Testis (tissue), 3 donors: ENCODE measurements around the gene CLEC2D. TPM values are rescaled to one million over a fixed set of nuclear protein-coding genes. Genes with fewer than 3 reads are reported as not detected.

Source experiments
- DNase-seq: peaks from one replicate; pipeline ENCODE4 v3.0.0-alpha.2; 2019
- H3K27ac ChIP-seq, 2 donors: fragments of 200-600 bp; sonication (generic); one replicate each; pipeline ENCODE4 v1.5.1; 2019
- H3K27me3 ChIP-seq: fragments of 200-600 bp; sonication (generic); one replicate; pipeline ENCODE4 v1.5.1; 2019
- H3K36me3 ChIP-seq: fragments of 200-600 bp; sonication (generic); one replicate; pipeline ENCODE4 v1.5.1; 2017; ENCODE audit warnings: low read depth; ENCODE audit errors: missing control alignments
- H3K4me1 ChIP-seq: fragments of 200-600 bp; sonication (generic); one replicate; pipeline ENCODE4 v1.5.1; 2019
- H3K4me3 ChIP-seq, 2 donors: fragments of 200-600 bp; sonication (generic); one replicate each; pipeline ENCODE4 v1.5.1; 2017 to 2019
- H3K9me3 ChIP-seq: fragments of 200-600 bp; sonication (generic); one replicate; pipeline ENCODE4 v1.5.1; 2017
- POLR2A ChIP-seq: fragments of 450-650 bp; IDR thresholded peaks from one replicate; pipeline ENCODE4 v1.6.1; 2017; ENCODE audit warnings: antibody characterized with exemption, mild to moderate bottlenecking, moderate library complexity
- WGBS, 2 donors: methylation state at CpG; one replicate each; pipeline ENCODE4 v1.1.5; 2018; 5-methylcytosine and 5-hydroxymethylcytosine counted together
- intact Hi-C: fragments of 100-400 bp; cut with DNase I; formaldehyde crosslinking; loops from one replicate; pipeline ENCODE4 v1.15.1; 2023; ENCODE audit warnings: low total_unique reads
- polyA plus RNA-seq: library from polyadenylated mRNA; stranded (reverse); fragments of 350-450 nt; fragmentation: Illumina TruSeq; extraction: RNeasy Lipid Tissue Mini Kit (QIAGEN cat#74804); gene quantifications from one replicate; pipeline ENCODE4 v1.2.3, GENCODE V29; 2014; ENCODE audit warnings: low read depth, low replicate concordance; ENCODE audit not compliant: insufficient read depth
- total RNA-seq, 2 donors: library from RNA; depleted of rRNA; stranded (reverse); fragments of >200 nt; gene quantifications; one replicate each; pipeline ENCODE4 v1.2.3, GENCODE V29; 2016
- TF ChIP-seq, protein P1 (sequence below), 3 experiments: fragments of 450-650 bp in 2 of 3; fragments of 200-600 bp in 1 of 3; sonication (generic) in 1 of 3; IDR thresholded peaks; one replicate each; pipeline ENCODE4 v1.5.1; 2016 to 2019; ENCODE audit warnings: antibody characterized with exemption in 3 of 3, mild to moderate bottlenecking in 2 of 3, moderate library complexity in 1 of 3

CLEC2D gene
- total and polyA plus RNA-seq, 3 donors from 2014 or later: 25.5 to 36.3 (median 32.1) TPM

DNA sequence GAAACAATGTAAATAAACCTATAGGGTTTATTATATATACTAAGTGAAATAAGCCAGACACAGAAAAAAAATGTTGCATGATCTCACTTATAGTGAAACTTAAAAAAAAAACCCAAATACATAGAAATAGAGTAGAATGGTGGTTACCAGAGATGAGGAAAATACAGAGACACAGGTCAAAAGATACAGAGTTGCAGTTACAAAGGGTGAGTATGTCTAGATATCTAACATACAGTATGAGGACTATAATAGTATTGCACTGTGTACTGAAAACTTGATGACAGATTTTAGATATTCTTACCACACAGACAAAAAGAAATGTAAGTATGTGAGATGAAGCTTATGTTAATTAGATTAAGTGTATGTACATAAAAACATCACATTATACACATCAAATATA is 28.1 kb downstream of the CLEC2D start:
- intact Hi-C loops: no loop called here
- Histone ChIP-seq H3K27me3 (no peaks in the 10 kb centered on the region), H3K36me3 (no peaks in the 10 kb centered on the region), H3K4me3 (no peak overlapping the region), H3K9me3 (no peaks in the 10 kb centered on the region), H3K4me1 (peaks cover 5% of the 10 kb centered on the region), H3K27ac (no peak overlapping the region)
- no peak for TF ChIP-seq POLR2A
- TF ChIP-seq, protein P1, sequence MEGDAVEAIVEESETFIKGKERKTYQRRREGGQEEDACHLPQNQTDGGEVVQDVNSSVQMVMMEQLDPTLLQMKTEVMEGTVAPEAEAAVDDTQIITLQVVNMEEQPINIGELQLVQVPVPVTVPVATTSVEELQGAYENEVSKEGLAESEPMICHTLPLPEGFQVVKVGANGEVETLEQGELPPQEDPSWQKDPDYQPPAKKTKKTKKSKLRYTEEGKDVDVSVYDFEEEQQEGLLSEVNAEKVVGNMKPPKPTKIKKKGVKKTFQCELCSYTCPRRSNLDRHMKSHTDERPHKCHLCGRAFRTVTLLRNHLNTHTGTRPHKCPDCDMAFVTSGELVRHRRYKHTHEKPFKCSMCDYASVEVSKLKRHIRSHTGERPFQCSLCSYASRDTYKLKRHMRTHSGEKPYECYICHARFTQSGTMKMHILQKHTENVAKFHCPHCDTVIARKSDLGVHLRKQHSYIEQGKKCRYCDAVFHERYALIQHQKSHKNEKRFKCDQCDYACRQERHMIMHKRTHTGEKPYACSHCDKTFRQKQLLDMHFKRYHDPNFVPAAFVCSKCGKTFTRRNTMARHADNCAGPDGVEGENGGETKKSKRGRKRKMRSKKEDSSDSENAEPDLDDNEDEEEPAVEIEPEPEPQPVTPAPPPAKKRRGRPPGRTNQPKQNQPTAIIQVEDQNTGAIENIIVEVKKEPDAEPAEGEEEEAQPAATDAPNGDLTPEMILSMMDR (IDR thresholded peaks at IDR 0.05): no peak
- DNase-seq: no peak

DNA sequence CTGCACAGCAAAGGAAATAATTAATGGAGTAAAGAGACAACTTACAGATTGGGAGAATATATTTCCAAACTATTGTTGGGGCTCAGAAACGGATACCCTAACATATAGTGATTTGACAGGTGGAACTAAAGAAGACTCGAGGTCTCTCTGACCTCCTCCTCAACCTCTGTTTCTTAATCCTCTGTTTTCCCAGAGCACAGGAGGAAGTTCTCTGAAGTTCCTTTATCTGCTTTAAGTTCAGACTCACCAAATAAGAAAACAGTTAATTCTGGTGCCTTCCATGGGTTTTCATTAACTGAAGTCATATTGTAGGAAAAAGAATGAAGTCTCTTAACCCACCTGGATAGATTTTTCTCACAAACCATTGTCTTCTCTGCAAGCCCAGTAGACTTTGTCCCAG is 29.2 kb downstream of the CLEC2D start:
- Histone ChIP-seq H3K36me3 (no peaks in the 10 kb centered on the region), H3K9me3 (no peaks in the 10 kb centered on the region), H3K4me3 (no peak overlapping the region), H3K27ac (no peak overlapping the region), H3K27me3 (no peaks in the 10 kb centered on the region), H3K4me1 (peaks cover 5% of the 10 kb centered on the region)
- intact Hi-C loops: no loop called here
- TF ChIP-seq POLR2A: no peak
- TF ChIP-seq, protein P1 (IDR thresholded peaks at IDR 0.05): no peak
- no peak for DNase-seq
- WGBS, 2 donors: 71 to 79% methylated on average over 2 of the region's 2 CpGs

DNA sequence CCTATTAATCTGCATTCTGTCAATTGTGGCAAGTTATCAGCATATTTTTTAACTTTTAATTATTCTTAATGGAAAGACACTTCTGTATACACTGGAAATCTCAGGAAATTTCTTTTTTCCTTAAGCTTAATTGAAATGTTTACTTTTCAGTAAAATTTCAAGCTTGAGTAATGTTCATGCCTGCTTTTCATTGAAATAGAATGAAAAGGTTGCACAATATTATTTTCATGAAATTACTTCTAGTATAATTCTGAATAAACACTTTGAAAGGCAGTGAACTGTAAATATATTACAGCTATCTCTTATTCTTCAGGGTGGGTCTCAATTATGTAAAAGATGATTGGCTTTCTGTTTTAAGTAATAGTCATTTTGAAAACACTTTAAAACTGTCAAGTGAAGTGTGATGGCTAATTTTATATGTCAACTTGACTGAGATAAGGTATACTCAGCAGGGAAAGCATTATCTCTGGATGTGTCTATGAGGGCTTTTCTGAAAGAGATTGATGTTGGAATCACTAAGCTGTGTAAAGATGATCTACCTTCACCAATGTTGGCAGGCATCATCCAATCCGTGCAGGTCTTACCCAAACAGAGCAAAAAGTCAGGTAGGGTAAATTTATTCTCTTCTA is 29.9 kb downstream of the CLEC2D start:
- Histone ChIP-seq H3K36me3 (no peaks in the 10 kb centered on the region), H3K27me3 (no peaks in the 10 kb centered on the region), H3K27ac (no peak overlapping the region), H3K9me3 (no peaks in the 10 kb centered on the region), H3K4me3 (no peak overlapping the region), H3K4me1 (peaks cover 5% of the 10 kb centered on the region)
- intact Hi-C loops: no loop called here
- no peak for TF ChIP-seq POLR2A
- TF ChIP-seq, protein P1 (IDR thresholded peaks at IDR 0.05): no peak
- DNase-seq: no peak
- WGBS, 2 donors: 44 to 68% methylated on average over 1 of the region's 1 CpG

DNA sequence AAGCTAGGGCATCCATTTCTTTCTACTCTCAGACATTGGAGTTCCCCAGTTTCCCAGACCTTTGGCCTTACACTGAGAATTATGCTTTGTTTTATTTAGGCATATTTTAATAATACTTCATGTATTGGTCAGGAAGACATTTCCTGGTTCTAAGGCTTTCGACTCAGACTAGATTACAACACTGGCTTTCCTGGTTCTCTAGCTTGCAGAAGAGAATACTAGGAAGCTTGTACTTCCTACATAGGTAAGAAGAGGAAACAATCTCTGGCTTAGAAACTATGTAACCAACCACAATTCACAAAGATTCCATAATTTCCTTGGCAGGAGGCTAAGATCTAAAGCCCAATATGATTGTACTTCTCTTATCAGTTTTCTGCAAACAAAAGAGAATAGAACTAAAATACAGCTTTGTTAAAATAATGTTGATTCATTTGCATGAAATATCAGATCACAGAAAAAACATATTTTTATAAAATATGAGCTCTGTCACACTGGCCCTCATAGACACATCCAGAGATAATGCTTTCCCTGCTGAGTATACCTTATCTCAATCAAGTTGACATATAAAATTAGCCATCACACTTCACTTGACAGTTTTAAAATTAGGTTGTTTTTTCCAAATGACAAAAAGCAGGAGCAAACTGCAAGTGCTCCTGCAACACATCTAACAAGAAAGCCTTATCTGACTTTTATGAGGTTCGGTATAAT is 30.5 kb downstream of the CLEC2D start:
- intact Hi-C loops: no loop called here
- no peak for DNase-seq
- no peak overlapping the region for H3K27ac ChIP-seq

More for the DNA sequence above, 30.5 kb downstream of the CLEC2D start:
- no peak for TF ChIP-seq POLR2A
- TF ChIP-seq, protein P1 (IDR thresholded peaks at IDR 0.05): no peak
- H3K9me3 ChIP-seq: no peaks in the 10 kb centered on the region
- 69% methylated on average over 2 of the region's 2 CpGs for WGBS, 2 donors
- no peaks in the 10 kb centered on the region for H3K36me3 ChIP-seq
- peaks cover 5% of the 10 kb centered on the region for H3K4me1 ChIP-seq
- no peak overlapping the region for H3K4me3 ChIP-seq
- H3K27me3 ChIP-seq: no peaks in the 10 kb centered on the region
